GM12891 (cell line): ENCODE measurements around the gene RNU5B-1.

ENCODE experiments used
- PAX5 ChIP-seq: IDR thresholded peaks from 2 replicates; pipeline ENCODE4 v1.6.1; 2011; ENCODE audit warnings: low read length, moderate library complexity, mild to moderate bottlenecking; ENCODE audit not compliant: insufficient read depth, severe bottlenecking
- POLR2A ChIP-seq: IDR thresholded peaks from 2 replicates; pipeline ENCODE4 v1.6.1; 2011; ENCODE audit warnings: low read depth, low read length, control low read depth
- POLR2AphosphoS5 ChIP-seq: IDR thresholded peaks from 2 replicates; pipeline ENCODE4 v1.6.1; 2011; ENCODE audit warnings: low read depth, low read length, control low read depth
- SPI1 ChIP-seq: IDR thresholded peaks from 2 replicates; pipeline ENCODE4 v1.6.1; 2011; ENCODE audit warnings: low read depth, low read length, control low read depth
- TAF1 ChIP-seq: IDR thresholded peaks from 2 replicates; pipeline ENCODE4 v1.6.1; 2011; ENCODE audit warnings: low read depth, low read length, control low read depth

- TF ChIP-seq POLR2AphosphoS5 (no peak), TAF1 (no peak), POLR2A (no peak), SPI1 (no peak), PAX5 (no peak)
These were observed 17.0 kb upstream of the RNU5B-1 start for GRCh38 chr15:65287520-65287855.
